Measurements from ENCODE around the gene SRGAP3.

DNA sequence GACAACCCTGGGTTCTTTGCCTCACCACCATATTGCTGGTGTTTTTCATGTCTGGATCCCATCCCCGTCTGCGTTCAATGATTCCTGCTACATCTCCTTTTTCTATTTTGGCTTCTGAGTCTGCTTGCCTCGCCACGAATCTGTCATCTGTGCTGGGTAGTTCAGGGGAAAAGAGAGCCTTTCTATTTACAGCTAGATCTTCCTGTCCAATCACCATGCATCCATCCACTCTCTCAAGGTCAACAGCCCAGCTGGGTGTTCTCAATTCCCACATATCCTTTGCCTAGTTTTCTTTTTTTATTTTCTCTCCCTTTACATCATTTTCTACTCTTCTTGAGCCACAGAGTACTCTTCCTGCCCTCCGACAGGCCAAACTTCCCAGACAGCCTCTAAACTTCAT, 181.4 kb downstream of the SRGAP3 start:
- TF ChIP-seq, protein P1, sequence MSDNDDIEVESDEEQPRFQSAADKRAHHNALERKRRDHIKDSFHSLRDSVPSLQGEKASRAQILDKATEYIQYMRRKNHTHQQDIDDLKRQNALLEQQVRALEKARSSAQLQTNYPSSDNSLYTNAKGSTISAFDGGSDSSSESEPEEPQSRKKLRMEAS (IDR thresholded peaks at IDR 0.05; ENCODE audit: low read depth, low read length), result no peak
- TF ChIP-seq CTCF (IDR thresholded peaks at IDR 0.05 in 2 of 3, conservative IDR thresholded peaks at IDR 0.05 in 1 of 3; ENCODE audit: control insufficient read depth in 2 of 3, extremely low read depth in 1 of 3, insufficient read depth in 1 of 3, low read depth in 3 of 3, low read length in 3 of 3), result no peak
- TF ChIP-seq, protein P2, sequence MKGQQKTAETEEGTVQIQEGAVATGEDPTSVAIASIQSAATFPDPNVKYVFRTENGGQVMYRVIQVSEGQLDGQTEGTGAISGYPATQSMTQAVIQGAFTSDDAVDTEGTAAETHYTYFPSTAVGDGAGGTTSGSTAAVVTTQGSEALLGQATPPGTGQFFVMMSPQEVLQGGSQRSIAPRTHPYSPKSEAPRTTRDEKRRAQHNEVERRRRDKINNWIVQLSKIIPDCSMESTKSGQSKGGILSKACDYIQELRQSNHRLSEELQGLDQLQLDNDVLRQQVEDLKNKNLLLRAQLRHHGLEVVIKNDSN (IDR thresholded peaks at IDR 0.05; ENCODE audit: borderline replicate concordance, extremely low read length, insufficient read depth, low read depth, low read length), result no peak
- TF ChIP-seq, protein P3, sequence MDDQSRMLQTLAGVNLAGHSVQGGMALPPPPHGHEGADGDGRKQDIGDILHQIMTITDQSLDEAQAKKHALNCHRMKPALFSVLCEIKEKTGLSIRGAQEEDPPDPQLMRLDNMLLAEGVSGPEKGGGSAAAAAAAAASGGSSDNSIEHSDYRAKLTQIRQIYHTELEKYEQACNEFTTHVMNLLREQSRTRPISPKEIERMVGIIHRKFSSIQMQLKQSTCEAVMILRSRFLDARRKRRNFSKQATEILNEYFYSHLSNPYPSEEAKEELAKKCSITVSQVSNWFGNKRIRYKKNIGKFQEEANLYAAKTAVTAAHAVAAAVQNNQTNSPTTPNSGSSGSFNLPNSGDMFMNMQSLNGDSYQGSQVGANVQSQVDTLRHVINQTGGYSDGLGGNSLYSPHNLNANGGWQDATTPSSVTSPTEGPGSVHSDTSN (IDR thresholded peaks at IDR 0.05; ENCODE audit: insufficient replicate concordance, low read depth, low read length), result no peak
- TF ChIP-seq FOXM1 (IDR thresholded peaks at IDR 0.05; ENCODE audit: low read depth, low read length), result no peak
- TF ChIP-seq IRF5 (IDR thresholded peaks at IDR 0.05; ENCODE audit: borderline replicate concordance), result no peak
- no peak for TF ChIP-seq POLR2A (IDR thresholded peaks at IDR 0.05; ENCODE audit: low read depth, low read length)
- TF ChIP-seq ETV6 (conservative IDR thresholded peaks at IDR 0.05 in 1 of 2, IDR thresholded peaks at IDR 0.05 in 1 of 2; ENCODE audit: borderline replicate concordance in 1 of 2, low read depth in 1 of 2), result no peak
- TF ChIP-seq, protein P4, sequence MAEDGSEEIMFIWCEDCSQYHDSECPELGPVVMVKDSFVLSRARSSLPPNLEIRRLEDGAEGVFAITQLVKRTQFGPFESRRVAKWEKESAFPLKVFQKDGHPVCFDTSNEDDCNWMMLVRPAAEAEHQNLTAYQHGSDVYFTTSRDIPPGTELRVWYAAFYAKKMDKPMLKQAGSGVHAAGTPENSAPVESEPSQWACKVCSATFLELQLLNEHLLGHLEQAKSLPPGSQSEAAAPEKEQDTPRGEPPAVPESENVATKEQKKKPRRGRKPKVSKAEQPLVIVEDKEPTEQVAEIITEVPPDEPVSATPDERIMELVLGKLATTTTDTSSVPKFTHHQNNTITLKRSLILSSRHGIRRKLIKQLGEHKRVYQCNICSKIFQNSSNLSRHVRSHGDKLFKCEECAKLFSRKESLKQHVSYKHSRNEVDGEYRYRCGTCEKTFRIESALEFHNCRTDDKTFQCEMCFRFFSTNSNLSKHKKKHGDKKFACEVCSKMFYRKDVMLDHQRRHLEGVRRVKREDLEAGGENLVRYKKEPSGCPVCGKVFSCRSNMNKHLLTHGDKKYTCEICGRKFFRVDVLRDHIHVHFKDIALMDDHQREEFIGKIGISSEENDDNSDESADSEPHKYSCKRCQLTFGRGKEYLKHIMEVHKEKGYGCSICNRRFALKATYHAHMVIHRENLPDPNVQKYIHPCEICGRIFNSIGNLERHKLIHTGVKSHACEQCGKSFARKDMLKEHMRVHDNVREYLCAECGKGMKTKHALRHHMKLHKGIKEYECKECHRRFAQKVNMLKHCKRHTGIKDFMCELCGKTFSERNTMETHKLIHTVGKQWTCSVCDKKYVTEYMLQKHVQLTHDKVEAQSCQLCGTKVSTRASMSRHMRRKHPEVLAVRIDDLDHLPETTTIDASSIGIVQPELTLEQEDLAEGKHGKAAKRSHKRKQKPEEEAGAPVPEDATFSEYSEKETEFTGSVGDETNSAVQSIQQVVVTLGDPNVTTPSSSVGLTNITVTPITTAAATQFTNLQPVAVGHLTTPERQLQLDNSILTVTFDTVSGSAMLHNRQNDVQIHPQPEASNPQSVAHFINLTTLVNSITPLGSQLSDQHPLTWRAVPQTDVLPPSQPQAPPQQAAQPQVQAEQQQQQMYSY (CRISPR knock-in tag; IDR thresholded peaks at IDR 0.05), result no peak
- no peak for TF ChIP-seq NRF1 (conservative IDR thresholded peaks at IDR 0.05; ENCODE audit: low read depth, low read length)
- no peak for TF ChIP-seq BRCA1 (IDR thresholded peaks at IDR 0.05; ENCODE audit: low read depth, low read length)
- no peak for TF ChIP-seq MXI1 (IDR thresholded peaks at IDR 0.05; ENCODE audit: low read depth, low read length)
